ENCODE data around the gene ELMOD3. TPM values are rescaled to one million over a fixed set of nuclear protein-coding genes. Genes with fewer than 3 reads are reported as not detected.

Gene ELMOD3
- total and polyA plus RNA-seq, 9 of the 15 experiments (the other 6 are each of a cell fraction or from before 2014, with no cell fraction given): 2.7 to 18.7 (median 11.6) TPM

DNA sequence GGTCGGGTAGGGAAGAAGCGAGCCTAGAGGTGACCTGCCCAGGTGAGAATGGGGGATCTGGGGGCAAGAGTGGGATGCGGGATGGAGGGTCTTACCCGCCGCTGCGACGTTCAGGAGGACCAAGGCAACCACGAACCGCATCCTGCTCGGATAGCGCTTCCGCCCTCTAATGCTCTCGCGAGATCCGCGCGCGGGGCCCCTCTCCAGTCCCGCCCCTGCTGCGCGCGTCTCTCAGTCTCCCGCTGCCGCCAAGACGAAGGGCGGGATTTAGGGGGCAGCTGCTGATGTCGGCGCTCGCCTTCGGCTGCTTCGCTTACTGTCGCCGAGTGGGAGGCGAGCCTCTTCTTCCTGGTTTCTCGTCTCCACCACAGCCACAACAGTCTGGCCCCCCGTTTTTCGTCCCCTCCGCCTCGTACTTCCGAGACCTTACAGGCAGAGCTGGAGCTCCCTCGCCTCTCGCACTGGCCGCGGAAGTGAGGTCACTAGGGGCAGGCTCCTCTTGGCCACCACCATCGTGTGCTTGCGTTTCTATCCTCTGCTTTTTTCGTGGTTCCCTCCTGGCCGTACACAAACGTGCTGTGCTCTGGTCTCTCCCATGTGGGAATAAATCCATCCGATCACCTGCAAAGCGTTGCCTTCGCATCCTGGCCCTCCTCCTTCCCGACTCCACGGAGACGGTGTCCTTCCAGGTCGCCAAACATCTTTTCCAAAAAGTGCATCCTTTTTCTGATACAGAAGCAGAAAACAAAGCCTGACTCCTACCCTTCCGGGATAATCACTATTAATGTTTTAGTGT lies 26.5 kb upstream of the ELMOD3 start, which contains the start of gene TGOLN2 (continued):
- peak in 2 of 3 experiments; percentile 72 to 84 for TF ChIP-seq YY1 (IDR thresholded peaks at IDR 0.05; ENCODE audit: borderline replicate concordance in 1 of 3, control insufficient read depth in 1 of 3, extremely low read depth in 1 of 3, insufficient read depth in 3 of 3, insufficient read length in 1 of 3, insufficient replicate concordance in 2 of 3, low read depth in 1 of 3, low read length in 2 of 3)
- no peak for TF ChIP-seq ZNF57 (CRISPR knock-in tag; IDR thresholded peaks at IDR 0.05)
- peak; percentile 72 for TF ChIP-seq ZBTB40 (IDR thresholded peaks at IDR 0.05)
- no peak for TF ChIP-seq ZBTB40 (CRISPR knock-in tag; IDR thresholded peaks at IDR 0.05)
- no peak for TF ChIP-seq HDAC2 (IDR thresholded peaks at IDR 0.05)
- TF ChIP-seq ZNF184 (CRISPR knock-in tag; IDR thresholded peaks at IDR 0.05): no peak
- TF ChIP-seq FOXJ2 (tag; IDR thresholded peaks at IDR 0.05): no peak
- no peak for TF ChIP-seq TCF15 (CRISPR knock-in tag; IDR thresholded peaks at IDR 0.05)
- no peak for TF ChIP-seq MCM2 (IDR thresholded peaks at IDR 0.05; ENCODE audit: low read depth)
- TF ChIP-seq ZHX1 (conservative IDR thresholded peaks at IDR 0.05; ENCODE audit: low read length): no peak; the same call in 1 of the 2 replicates
- TF ChIP-seq CEBPG (CRISPR knock-in tag; IDR thresholded peaks at IDR 0.05): no peak
- no peak for TF ChIP-seq CEBPG (tag; conservative IDR thresholded peaks at IDR 0.05 in 1 of 2, IDR thresholded peaks at IDR 0.05 in 1 of 2)

Data from K562 (cell line).